Astrocyte of the spinal cord (primary cell): ENCODE data around the gene IGSF8.
"Not testable (repeated sequence)": the region's sequence is repeated elsewhere in the genome, so short reads cannot be mapped to it uniquely, and the experiment has no call there.

ENCODE experiments used
- DNase-seq: peaks from one replicate; pipeline ENCODE4 v3.0.0; 2011; ENCODE audit warnings: low read depth, low spot score
- H3K4me3 ChIP-seq: 2 replicates; pipeline ENCODE4 v1.5.1; 2011; ENCODE audit warnings: low read depth, mild to moderate bottlenecking, low read length, moderate library complexity
- CTCF ChIP-seq: IDR thresholded peaks from 2 replicates; pipeline ENCODE4 v1.5.1; 2012; ENCODE audit warnings: low read depth, mild to moderate bottlenecking, low read length, inconsistent platforms
- in situ Hi-C: cut with HindIII; loops from 2 replicates; pipeline ENCODE4 v1.10.0; 2017; ENCODE audit warnings: low sequenced_read_pairs

The IGSF8 gene

GRCh38 chr1:160128636-160129035, 30.2 kb upstream of the IGSF8 start:
- DNase-seq = no peak
- in situ Hi-C loops = no loop called here
- no peak for TF ChIP-seq CTCF
- no peak overlapping the region for H3K4me3 ChIP-seq

- TF ChIP-seq CTCF = no peak
- H3K4me3 ChIP-seq = no peak overlapping the region
- peak; percentile 56 for DNase-seq
- in situ Hi-C loops = no loop called here
These were observed 29.6 kb upstream of the IGSF8 start for GRCh38 chr1:160127865-160128523.

GRCh38 chr1:160127381-160127780, 29.0 kb upstream of the IGSF8 start:
- DNase-seq = no peak
- no peak overlapping the region for H3K4me3 ChIP-seq
- in situ Hi-C loops = no loop called here
- TF ChIP-seq CTCF = no peak

- in situ Hi-C loops = not testable (repeated sequence)
These were observed 27.9 kb upstream of the IGSF8 start for GRCh38 chr1:160126342-160126741.

GRCh38 chr1:160125746-160126145, 27.3 kb upstream of the IGSF8 start:
- TF ChIP-seq CTCF = no peak
- in situ Hi-C loops = no loop called here
- DNase-seq = peak; percentile 35
- no peak overlapping the region for H3K4me3 ChIP-seq

More at GRCh38 chr1:160126342-160126741, 27.9 kb upstream of the IGSF8 start:
- not testable (repeated sequence) for H3K4me3 ChIP-seq, DNase-seq

- in situ Hi-C loops = no loop called here
- DNase-seq = peak; percentile 76
- no peak overlapping the region for H3K4me3 ChIP-seq
- peak; percentile 35 for TF ChIP-seq CTCF
These were observed 26.5 kb upstream of the IGSF8 start for GRCh38 chr1:160124705-160125478.

- no peak for TF ChIP-seq CTCF
- H3K4me3 ChIP-seq = no peak overlapping the region
- DNase-seq = no peak
- in situ Hi-C loops = no loop called here
These were observed 25.3 kb upstream of the IGSF8 start for GRCh38 chr1:160123726-160124125.
